GM18909 (cell line): Measurements from ENCODE around the gene DAB1.
"Not testable (repeated sequence)": the region's sequence is repeated elsewhere in the genome, so short reads cannot be mapped to it uniquely, and the experiment has no call there.

Experiments
- ATAC-seq: cut with Tn5 transposase; IDR thresholded peaks from one replicate; pipeline ENCODE4 v1.9.1; 2021; ENCODE audit warnings: mild to moderate bottlenecking; ENCODE audit not compliant: unreplicated experiment, poor library complexity

DAB1 gene

GRCh38 chr1:57235730-57236510 is 187.9 kb downstream of the DAB1 start:
- ATAC-seq = no peak

DNA sequence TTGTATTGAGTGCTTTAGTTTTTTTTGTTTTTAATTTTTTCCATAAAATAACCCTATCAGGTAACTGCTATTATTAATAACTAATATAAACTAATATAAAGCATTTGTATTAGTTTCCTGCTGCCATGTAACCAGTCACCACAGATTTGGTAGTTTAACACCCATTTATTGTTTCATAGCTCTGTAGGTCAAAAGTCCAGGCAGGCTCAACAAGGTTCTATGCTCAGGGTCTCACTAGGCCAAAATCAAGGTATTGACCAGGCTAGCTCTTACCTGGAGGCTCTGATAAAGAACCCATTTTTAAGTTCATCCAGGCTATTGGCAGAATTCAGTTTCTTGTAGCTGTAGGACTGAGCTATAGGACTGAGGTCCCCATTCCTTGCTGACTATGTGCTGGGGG is 189.4 kb downstream of the DAB1 start:
- ATAC-seq = no peak

DNA sequence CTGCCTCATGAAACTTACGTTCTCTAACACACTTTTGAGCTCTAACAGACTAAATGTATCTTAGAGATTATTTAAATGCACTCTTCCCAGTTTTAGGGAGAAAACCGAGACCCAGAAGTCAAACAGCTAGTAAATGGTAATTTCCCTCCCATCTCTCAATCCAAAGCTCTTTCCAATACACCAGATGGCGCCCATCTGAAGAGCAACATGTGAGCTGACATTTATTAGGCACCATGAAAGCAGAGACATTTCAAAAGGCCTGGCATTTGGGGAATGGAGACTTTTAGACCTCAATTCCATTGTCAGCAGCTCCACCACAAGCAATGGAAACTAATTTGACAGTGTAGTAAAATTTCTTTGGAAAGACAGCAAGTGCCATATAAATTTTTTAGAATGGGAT is 191.4 kb downstream of the DAB1 start:
- no peak for ATAC-seq

DNA sequence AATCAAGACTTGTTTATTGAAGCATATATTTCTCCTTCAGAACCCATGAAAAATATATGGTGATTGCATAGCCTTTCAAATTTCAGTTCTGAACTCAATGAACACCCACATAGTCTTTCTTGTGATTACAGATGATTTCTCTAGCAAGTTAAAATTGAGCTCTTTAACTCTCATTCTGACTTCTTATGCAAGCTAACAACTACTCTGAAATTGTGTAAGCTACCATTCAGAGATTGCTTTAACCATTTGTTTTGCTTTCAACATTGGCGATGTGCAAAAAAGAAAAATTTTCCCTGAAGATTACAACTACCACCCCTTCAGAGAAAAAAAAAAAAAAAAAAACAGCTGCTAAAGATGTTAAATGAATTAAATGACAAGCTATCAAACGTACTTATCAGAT is 193.9 kb downstream of the DAB1 start:
- ATAC-seq = no peak

DNA sequence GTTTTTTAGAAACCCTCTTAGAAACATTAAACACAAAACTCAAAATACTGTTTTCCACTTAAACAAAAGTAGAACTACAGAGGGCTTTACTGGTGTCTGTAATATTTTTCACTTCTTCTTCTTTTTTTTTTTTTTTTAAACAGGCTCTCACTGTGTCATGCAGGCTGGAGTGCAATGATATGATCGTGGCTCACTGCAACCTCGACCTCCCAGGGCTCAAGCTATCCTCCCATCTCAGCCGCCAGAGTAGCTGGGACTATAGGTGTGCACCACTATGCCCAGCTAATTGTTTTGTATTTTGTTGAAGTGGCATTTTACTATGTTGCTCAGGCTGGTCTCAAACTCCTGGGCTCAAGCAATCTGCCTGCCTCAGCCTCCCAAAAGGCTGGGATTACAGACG is 194.8 kb downstream of the DAB1 start:
- ATAC-seq = no peak

DNA sequence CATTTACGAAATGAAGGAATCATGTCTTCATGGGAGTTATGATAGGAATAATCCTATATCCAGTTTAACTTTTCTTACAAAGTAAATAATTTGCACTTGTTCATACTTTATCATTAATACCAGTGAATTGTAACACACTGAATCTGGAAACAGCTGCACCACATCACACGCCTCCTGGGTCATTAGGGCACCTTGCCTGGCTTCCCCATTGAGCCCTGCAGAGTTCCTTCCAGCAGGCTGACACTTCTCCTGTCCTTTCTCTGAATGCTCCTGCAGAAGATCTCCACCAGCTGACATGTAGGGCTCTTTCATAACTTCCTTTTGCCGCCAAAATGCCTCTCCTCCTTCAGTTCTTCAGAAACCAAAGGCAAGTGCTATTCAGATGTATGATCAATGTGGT is 201.1 kb downstream of the DAB1 start:
- ATAC-seq = no peak

DNA sequence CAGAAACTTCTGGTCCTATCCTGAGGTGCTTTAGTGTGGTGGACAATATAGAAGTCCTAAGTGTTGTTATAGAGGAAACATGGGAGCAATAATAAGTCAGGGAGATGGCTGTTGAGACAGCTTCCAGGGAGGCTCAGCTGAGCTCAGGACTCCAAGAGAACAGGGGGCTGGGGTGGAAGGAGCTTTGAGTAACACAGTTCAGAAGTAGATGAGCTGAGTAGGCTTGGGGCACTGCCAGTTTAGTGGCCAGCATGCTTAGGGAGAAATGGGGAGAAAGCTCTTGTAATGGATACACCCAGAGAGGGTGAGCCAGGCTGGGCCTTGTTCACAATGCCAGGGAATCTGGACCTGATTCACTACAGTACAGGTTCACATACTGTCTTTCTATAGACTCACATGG is 201.6 kb downstream of the DAB1 start:
- ATAC-seq = no peak

DNA sequence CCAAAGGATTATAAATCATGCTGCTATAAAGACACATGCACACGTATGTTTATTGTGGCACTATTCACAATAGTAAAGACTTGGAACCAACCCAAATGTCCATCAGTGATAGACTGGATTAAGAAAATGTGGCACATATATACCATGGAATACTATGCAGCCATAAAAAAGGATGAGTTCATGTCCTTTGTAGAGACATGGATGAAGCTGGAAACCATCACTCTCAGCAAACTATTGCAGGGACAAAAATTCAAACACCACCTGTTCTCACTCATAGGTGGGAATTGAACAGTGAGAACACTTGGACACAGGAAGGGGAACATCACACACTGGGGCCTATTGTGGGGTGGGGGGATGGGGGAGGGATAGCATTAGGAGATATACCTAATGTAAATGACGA is 203.0 kb downstream of the DAB1 start:
- not testable (repeated sequence) for ATAC-seq

DNA sequence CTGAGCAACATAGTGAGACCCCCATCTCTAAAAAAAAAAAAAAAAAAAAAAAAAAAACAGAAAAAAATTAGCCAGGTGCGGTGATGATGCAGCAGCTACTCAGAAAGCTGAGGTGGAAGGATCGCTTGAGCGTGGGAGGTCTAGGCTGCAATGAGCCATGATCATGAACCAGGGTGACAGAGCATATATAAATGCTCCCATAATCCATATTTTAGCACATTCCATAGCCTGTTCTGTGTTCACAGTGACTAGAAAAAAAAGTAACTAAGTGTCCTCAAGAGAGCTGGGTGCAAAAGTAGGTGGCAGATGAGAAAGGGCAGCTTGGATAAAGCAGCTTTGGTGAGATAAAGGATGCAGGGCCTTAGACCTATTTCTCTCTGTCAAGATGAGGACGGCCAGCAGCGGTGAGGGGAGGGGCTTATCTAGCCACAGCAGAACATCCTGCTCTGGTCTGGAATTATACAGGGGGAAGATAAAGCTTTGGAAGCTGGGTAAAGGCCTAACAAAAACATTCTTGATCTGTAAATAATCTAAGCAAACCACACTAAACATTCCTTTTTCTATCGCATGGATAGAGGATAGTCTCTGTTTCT is 205.3 kb downstream of the DAB1 start:
- no peak for ATAC-seq

DNA sequence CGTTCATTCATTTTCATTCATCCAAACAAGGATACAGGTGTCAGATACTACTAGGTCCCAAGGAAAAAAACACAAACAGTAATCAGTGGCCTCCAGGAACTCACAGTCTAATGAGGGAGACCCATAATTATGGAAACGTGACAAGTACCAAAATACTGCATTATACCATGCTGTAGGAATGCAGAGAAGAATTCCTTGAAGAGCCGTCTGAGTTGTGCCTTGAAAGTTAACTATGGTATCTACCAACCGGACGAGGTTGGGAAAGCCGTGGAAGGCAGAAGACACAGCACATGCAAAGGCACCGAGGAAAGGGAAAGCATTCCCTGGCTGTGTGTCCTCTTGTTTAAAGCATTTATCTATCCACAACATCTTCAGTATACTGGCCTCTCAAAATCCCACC is 206.0 kb downstream of the DAB1 start:
- ATAC-seq = no peak

GRCh38 chr1:57214951-57215575 is 208.8 kb downstream of the DAB1 start:
- ATAC-seq = no peak

GRCh38 chr1:57210881-57211280 is 213.0 kb downstream of the DAB1 start:
- ATAC-seq = no peak

- no peak for ATAC-seq
Measured at GRCh38 chr1:57209495-57209894, 214.4 kb downstream of the DAB1 start.

DNA sequence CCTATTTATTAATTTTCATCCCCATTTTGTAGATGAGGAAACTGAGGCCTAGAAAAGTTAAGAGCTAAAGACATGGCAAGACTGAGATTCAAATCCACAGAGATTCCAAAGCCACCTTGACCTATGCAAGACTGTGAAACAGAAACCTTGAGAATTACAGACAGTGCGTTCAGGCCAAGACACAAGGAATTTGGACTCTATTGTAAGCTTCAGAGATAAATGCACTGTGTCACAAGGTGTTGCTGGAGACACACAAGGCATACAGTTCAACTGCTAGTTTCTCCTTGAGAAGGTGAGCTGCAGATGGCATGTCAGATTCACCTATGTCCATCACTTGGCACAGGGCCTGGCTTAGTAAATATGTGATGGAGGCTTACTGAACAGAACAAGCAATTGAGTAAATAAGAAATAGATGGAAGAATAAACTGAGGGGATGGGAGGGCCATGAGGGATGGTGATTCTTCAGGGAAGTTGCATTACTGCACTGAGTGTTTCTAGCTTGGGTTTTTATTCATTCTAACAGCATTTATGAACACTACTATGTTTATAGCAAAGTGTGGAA is 215.0 kb downstream of the DAB1 start:
- ATAC-seq = no peak

GRCh38 chr1:57206038-57206437 is 217.8 kb downstream of the DAB1 start:
- ATAC-seq = no peak

DNA sequence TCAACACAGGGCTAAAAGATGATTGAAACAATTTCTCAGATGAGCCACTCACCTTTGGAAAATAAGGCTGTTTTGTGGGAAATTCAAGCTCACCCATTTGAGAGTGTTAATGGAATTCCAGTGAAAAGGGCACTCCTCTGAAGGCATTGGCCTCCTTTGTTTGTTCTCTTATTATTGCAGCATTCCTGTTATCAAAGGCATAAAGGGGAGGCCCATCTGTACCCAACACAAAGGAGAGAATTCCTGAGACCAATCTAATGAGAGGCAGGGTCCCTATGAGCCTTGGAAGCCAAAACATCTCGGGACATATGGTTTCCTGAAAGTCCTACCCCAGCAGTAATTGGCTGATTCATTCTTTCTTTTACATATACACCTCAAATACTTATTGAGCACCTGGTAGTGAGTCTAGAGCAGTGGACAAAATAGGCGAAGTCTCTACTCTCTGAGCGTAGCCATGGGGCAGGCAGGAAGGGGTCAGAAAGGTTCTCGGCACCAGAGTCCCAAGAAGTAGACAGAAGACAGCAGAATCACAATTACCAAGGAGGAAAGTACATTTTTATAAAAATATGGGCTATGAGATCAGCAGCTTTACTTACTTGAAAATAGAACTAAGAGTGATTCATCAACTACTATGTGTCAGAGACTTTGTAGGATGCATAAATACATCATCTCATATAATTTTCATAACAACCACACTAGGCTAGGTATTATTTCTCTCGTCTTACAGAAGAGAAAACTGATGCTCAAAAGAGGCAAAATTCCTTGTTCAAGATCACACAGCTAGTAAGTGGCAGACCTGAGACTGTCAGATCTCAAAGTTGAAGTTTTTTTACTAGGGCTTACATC is 218.7 kb downstream of the DAB1 start:
- ATAC-seq = no peak

DNA sequence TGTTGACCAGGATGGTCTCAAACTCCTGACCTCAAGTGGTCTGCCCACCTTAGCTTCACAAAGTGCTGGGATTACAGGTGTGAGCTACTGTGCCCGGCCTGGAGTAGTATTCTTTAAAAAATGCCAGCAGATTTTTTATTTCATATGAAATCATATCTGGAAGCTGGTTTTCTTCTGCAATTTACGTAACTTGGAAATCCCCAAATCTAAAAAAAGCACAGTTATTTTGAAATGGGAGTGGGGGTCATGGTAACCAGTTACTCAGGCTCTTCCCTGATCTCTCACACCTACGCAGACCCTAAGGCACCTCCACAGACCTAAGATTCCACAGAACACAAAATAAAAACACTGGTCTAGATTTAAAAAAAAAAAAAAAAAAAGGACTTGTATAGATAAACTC is 219.8 kb downstream of the DAB1 start:
- ATAC-seq = no peak

DNA sequence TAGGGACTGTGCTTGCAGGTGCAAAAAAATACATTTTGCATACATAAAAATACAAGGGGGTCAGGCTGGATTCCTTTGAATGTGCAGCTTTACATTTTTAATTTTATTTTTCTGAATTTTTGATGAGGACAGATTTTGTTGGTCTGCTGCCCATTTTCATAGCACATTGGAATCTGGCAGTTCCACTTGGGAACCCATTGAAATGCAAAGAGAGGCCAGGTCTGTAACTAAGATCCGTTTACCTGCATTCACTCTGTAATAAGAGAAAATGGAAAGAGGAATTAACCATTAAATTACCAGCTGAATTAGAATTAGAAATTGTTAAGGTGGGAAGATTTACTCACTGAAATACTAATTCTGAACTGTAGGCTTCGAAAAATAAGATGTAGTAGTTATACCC is 221.6 kb downstream of the DAB1 start:
- no peak for ATAC-seq

DNA sequence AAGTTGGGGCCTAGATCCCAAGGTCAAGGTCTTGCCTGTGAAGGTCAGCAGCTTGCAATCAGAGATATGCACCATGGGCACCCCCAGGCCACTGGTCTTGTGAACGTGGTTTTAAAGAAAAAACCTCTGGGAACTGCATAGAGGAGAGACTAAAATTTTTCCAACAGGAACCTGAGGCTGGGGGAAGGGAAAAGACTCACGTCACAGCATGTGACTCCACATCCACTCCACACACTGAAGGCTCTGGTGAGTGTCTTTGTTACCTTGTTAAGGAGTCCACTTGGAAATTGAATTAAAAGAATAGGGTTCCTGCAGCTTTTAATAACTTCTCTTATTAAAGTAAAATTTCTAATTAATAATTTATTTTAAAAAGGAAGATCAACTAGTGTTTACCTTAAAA is 224.9 kb downstream of the DAB1 start:
- no peak for ATAC-seq

DNA sequence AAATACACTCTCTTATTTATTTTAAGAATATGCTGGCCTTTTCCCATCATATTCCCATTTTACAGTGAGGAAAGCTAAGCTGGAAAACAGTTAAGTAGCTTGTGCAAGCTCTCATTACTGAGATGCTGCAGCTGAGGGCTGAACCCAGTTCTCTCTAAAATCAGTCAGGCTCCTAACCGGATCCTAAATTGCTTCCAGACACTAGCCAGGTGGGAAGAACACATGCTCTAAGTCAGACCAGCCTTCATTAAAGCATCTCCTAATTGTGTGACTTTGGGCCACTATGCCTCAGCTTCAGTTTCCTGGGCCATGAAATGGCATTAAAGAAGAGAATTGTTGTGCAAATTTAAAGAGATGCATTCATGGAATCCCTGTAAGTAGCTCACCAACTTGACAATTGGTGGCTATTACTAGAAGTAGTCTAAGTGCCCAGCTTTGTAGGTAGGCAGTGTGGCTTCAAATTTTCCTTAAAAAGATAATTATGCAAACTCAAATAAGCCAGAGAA is 228.4 kb downstream of the DAB1 start:
- ATAC-seq = no peak
